ENCODE data around the gene L3MBTL1.

Gene L3MBTL1

GRCh38 chr20:43571771-43572170 lies 64.3 kb downstream of the L3MBTL1 start:
- H3K9ac ChIP-seq (ENCODE audit: low read length): no peak overlapping the region

GRCh38 chr20:43572891-43573290 lies 65.4 kb downstream of the L3MBTL1 start:
- Histone ChIP-seq H3K4me1 (ENCODE audit: low read length) (no peaks in the 10 kb centered on the region), H3K79me2 (ENCODE audit: low read length) (no peaks in the 10 kb centered on the region), H3K4me2 (ENCODE audit: low read depth, low read length) (no peak overlapping the region), H4K20me1 (ENCODE audit: insufficient read depth, low read length) (no peaks in the 10 kb centered on the region), H3K27me3 (replicated peaks; ENCODE audit: insufficient read depth, low read length) (no peaks in the 10 kb centered on the region), H3K36me3 (replicated peaks; ENCODE audit: insufficient read depth, low read length) (no peaks in the 10 kb centered on the region), H3K4me3 (ENCODE audit: low read length) (no peak overlapping the region), H3K9me3 (replicated peaks; ENCODE audit: insufficient read depth, low read length) (no peaks in the 10 kb centered on the region), H3K27ac (ENCODE audit: low read length) (no peak overlapping the region), H3K9ac (ENCODE audit: low read length) (no peak overlapping the region), H3K9me2 (replicated peaks; ENCODE audit: insufficient read depth, low read length) (no peaks in the 10 kb centered on the region), H2AFZ (ENCODE audit: low read length) (no peak overlapping the region), H3F3A (ENCODE audit: insufficient read depth, low read length) (no peaks in the 10 kb centered on the region)
- DNase-seq: no peak
- TF ChIP-seq EZH2phosphoT487 (IDR thresholded peaks at IDR 0.05; ENCODE audit: low read length): no peak
- no peak for TF ChIP-seq EZH2 (optimal IDR thresholded peaks at IDR 0.05; ENCODE audit: low read depth, low read length)
- TF ChIP-seq CTCF (IDR thresholded peaks at IDR 0.05; ENCODE audit: low read length): no peak

More at GRCh38 chr20:43571771-43572170, 64.3 kb downstream of the L3MBTL1 start:
- Histone ChIP-seq H3K4me3 (ENCODE audit: low read length) (no peak overlapping the region), H3K79me2 (ENCODE audit: low read length) (no peaks in the 10 kb centered on the region), H3K27me3 (replicated peaks; ENCODE audit: insufficient read depth, low read length) (no peaks in the 10 kb centered on the region), H3K27ac (ENCODE audit: low read length) (no peak overlapping the region), H3K9me3 (replicated peaks; ENCODE audit: insufficient read depth, low read length) (no peaks in the 10 kb centered on the region), H4K20me1 (ENCODE audit: insufficient read depth, low read length) (no peaks in the 10 kb centered on the region), H3K36me3 (replicated peaks; ENCODE audit: insufficient read depth, low read length) (no peaks in the 10 kb centered on the region), H3F3A (ENCODE audit: insufficient read depth, low read length) (no peaks in the 10 kb centered on the region), H2AFZ (ENCODE audit: low read length) (no peak overlapping the region), H3K4me1 (ENCODE audit: low read length) (no peaks in the 10 kb centered on the region), H3K4me2 (ENCODE audit: low read depth, low read length) (no peak overlapping the region), H3K9me2 (replicated peaks; ENCODE audit: insufficient read depth, low read length) (no peaks in the 10 kb centered on the region)
- no peak for TF ChIP-seq EZH2 (optimal IDR thresholded peaks at IDR 0.05; ENCODE audit: low read depth, low read length)
- no peak for TF ChIP-seq CTCF (IDR thresholded peaks at IDR 0.05; ENCODE audit: low read length)
- TF ChIP-seq EZH2phosphoT487 (IDR thresholded peaks at IDR 0.05; ENCODE audit: low read length): no peak
- no peak for DNase-seq

- no peak overlapping the region for H2AFZ ChIP-seq (ENCODE audit: low read length)
- no peak for DNase-seq
- H3K79me2 ChIP-seq (ENCODE audit: low read length): no peaks in the 10 kb centered on the region
- no peaks in the 10 kb centered on the region for H3K36me3 ChIP-seq (replicated peaks; ENCODE audit: insufficient read depth, low read length)
- no peak overlapping the region for H3K9ac ChIP-seq (ENCODE audit: low read length)
- no peaks in the 10 kb centered on the region for H4K20me1 ChIP-seq (ENCODE audit: insufficient read depth, low read length)
- no peak overlapping the region for H3K4me3 ChIP-seq (ENCODE audit: low read length)
- H3K27me3 ChIP-seq (replicated peaks; ENCODE audit: insufficient read depth, low read length): no peaks in the 10 kb centered on the region
- H3F3A ChIP-seq (ENCODE audit: insufficient read depth, low read length): no peaks in the 10 kb centered on the region
- TF ChIP-seq EZH2 (optimal IDR thresholded peaks at IDR 0.05; ENCODE audit: low read depth, low read length) (no peak), EZH2phosphoT487 (IDR thresholded peaks at IDR 0.05; ENCODE audit: low read length) (no peak), CTCF (IDR thresholded peaks at IDR 0.05; ENCODE audit: low read length) (no peak)
- no peak overlapping the region for H3K4me2 ChIP-seq (ENCODE audit: low read depth, low read length)
- H3K27ac ChIP-seq (ENCODE audit: low read length): no peak overlapping the region
- no peaks in the 10 kb centered on the region for H3K9me2 ChIP-seq (replicated peaks; ENCODE audit: insufficient read depth, low read length)
- H3K9me3 ChIP-seq (replicated peaks; ENCODE audit: insufficient read depth, low read length): no peaks in the 10 kb centered on the region
- H3K4me1 ChIP-seq (ENCODE audit: low read length): no peaks in the 10 kb centered on the region
Observed at GRCh38 chr20:43576108-43576507, 68.6 kb downstream of the L3MBTL1 start.
